ENCODE results near the gene UBE3A. TPM values are rescaled to one million over a fixed set of nuclear protein-coding genes. Genes with fewer than 3 reads are reported as not detected.

UBE3A gene
- polyA plus RNA-seq, 2 of the 4 experiments (the other 2 are of a cell fraction): 22.3 to 42.2 TPM

DNA sequence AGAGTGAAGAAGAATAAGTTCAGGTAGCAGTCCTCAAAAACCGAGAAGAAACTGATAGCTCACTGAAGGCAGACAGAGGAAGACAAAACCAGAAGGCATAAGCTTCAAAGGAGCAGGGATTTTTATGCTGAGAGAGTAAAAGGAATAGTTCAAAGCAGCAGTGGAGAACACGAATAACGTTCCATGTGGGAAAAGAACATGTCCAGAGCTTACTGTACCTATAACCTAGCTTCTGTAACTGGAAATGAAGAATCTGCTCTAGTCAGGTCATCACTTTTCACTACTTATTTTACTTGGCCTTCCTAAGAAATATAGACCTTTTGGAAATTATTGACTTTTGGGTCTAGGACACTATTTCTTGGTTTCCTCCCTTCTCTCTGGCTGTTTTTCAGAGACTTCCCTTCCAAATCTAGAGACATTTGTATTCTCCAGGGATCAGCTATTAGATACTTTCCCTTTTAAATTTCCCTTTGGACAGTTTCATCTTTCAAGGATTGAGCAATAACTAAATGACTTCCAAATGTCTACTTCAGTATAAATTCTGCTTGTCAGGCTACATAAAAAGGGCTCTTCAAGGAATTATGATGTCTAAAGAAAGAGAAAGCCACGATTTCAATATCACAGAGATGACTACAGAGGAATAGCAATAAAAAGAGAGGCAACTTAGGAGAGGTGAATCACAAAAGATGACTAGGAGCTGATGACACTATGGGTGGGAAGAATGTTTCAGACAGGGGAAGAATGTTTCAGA is 46.7 kb downstream of the UBE3A start:
- no peak for DNase-seq (ENCODE audit: low read depth in 1 of 2, low spot score in 1 of 2)
- no peak overlapping the region for H3K4me3 ChIP-seq
- TF ChIP-seq ZNF302 (CRISPR knock-in tag; IDR thresholded peaks at IDR 0.05) (no peak), NFE2L2 (conservative IDR thresholded peaks at IDR 0.05; ENCODE audit: low read length) (no peak), HOXB13 (CRISPR knock-in tag; IDR thresholded peaks at IDR 0.05; ENCODE audit: low read depth) (no peak), EP300 (IDR thresholded peaks at IDR 0.05) (no peak), POLR2A (IDR thresholded peaks at IDR 0.05; ENCODE audit: low read length) (no peak), CTCF (IDR thresholded peaks at IDR 0.05) (no peak), BCL3 (IDR thresholded peaks at IDR 0.05) (no peak), PBX3 (IDR thresholded peaks at IDR 0.05) (no peak), RAD21 (conservative IDR thresholded peaks at IDR 0.05 in 1 of 2, IDR thresholded peaks at IDR 0.05 in 1 of 2) (no peak), CHD4 (IDR thresholded peaks at IDR 0.05; ENCODE audit: borderline replicate concordance) (no peak), NPAS2 (CRISPR knock-in tag; IDR thresholded peaks at IDR 0.05; ENCODE audit: borderline replicate concordance) (no peak), POLR2AphosphoS2 (conservative IDR thresholded peaks at IDR 0.05; ENCODE audit: low read length) (no peak), MAZ (IDR thresholded peaks at IDR 0.05; ENCODE audit: borderline replicate concordance, low read depth, low read length) (no peak), MAFK (IDR thresholded peaks at IDR 0.05; ENCODE audit: partially characterized antibody) (no peak)
- TF ChIP-seq, protein P1, sequence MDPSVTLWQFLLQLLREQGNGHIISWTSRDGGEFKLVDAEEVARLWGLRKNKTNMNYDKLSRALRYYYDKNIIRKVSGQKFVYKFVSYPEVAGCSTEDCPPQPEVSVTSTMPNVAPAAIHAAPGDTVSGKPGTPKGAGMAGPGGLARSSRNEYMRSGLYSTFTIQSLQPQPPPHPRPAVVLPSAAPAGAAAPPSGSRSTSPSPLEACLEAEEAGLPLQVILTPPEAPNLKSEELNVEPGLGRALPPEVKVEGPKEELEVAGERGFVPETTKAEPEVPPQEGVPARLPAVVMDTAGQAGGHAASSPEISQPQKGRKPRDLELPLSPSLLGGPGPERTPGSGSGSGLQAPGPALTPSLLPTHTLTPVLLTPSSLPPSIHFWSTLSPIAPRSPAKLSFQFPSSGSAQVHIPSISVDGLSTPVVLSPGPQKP (IDR thresholded peaks at IDR 0.05; ENCODE audit: low read depth, low read length): no peak
- TF ChIP-seq, protein P2, sequence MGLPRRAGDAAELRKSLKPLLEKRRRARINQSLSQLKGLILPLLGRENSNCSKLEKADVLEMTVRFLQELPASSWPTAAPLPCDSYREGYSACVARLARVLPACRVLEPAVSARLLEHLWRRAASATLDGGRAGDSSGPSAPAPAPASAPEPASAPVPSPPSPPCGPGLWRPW (IDR thresholded peaks at IDR 0.05): no peak
- TF ChIP-seq, protein P3, sequence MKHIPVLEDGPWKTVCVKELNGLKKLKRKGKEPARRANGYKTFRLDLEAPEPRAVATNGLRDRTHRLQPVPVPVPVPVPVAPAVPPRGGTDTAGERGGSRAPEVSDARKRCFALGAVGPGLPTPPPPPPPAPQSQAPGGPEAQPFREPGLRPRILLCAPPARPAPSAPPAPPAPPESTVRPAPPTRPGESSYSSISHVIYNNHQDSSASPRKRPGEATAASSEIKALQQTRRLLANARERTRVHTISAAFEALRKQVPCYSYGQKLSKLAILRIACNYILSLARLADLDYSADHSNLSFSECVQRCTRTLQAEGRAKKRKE (CRISPR knock-in tag; IDR thresholded peaks at IDR 0.05; ENCODE audit: low read depth): no peak
- no peaks in the 10 kb centered on the region for H3K4me1 ChIP-seq
- 95% methylated on average over 4 of the region's 4 CpGs for WGBS (ENCODE audit: missing lambda C conversion rate)
- no peak overlapping the region for H3K4me2 ChIP-seq
- no peaks in the 10 kb centered on the region for H3K9me3 ChIP-seq
- CTCF ChIA-PET: no interaction called here
- POLR2A ChIA-PET: no interaction called here
- H3K27ac ChIP-seq: no peak overlapping the region
- FAIRE-seq: no peak
- no peak for ATAC-seq

GRCh38 chr15:25385986-25386385 is 52.8 kb downstream of the UBE3A start:
- H3K4me2 ChIP-seq: no peak overlapping the region
- POLR2A ChIA-PET: no interaction called here
- FAIRE-seq: no peak
- ATAC-seq: no peak
- H3K27ac ChIP-seq: no peak overlapping the region
- no peaks in the 10 kb centered on the region; the same call in 2 of the 3 replicates for H3K9me3 ChIP-seq
- no peaks in the 10 kb centered on the region for H3K4me1 ChIP-seq
- DNase-seq (ENCODE audit: low read depth in 1 of 2, low spot score in 1 of 2): no peak
- TF ChIP-seq BHLHE40 (IDR thresholded peaks at IDR 0.05; ENCODE audit: low read depth, low read length) (no peak), ZFP36 (IDR thresholded peaks at IDR 0.05; ENCODE audit: borderline replicate concordance, partially characterized antibody) (no peak), POLR2AphosphoS2 (conservative IDR thresholded peaks at IDR 0.05; ENCODE audit: low read length) (no peak), CEBPB (IDR thresholded peaks at IDR 0.05) (no peak), CHD4 (IDR thresholded peaks at IDR 0.05; ENCODE audit: borderline replicate concordance) (no peak)
- TF ChIP-seq, protein P2 (IDR thresholded peaks at IDR 0.05): no peak
- CTCF ChIA-PET: interaction anchor here (0.6 kb wide), 1 partner anchor 45 kb away, joined by 4 read pairs; no protein-coding TSS in a partner anchor
- H3K4me3 ChIP-seq: no peak overlapping the region
